K562 treated with DMSO at 1 percent for 48 hours (cell line): ENCODE results near the gene SNCA. TPM values are rescaled to one million over a fixed set of nuclear protein-coding genes. Genes with fewer than 3 reads are reported as not detected.

Source experiments
- total RNA-seq: library from RNA; unstranded; fragments of 300-600 nt; gene quantifications from 2 replicates; pipeline ENCODE4 v1.2.3, GENCODE V29; 2022; ENCODE audit warnings: low replicate concordance; ENCODE audit errors: extremely low read depth

Gene SNCA
- not detected in 2 replicates for total RNA-seq

DNA sequence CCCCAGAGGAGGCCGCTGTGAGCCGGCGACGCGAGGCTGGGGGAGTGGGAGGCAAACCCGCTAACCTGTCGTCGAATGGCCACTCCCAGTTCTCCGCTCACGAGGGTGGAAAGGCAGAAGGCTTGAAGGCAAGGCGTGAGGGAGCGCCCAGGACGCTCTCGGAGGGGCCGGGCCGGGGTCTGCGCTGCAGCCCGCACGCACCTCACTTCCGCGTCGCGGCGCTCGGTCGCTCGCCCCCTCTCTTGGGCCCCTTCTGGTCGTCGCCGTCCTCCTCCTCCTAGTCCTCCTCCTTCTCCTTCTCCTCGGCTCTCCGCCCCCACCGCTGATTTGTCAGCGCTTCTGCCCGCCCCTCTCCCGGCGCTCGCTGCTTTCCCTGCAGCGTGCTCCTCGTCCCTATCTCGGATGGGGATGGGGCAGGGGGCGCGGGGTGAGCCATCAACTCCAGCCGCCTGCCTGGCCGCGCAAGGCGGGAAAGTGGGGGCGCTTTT lies at the start of gene SNCA:
TSS of gene SNCA (minus strand) at position 265 of the 488 bp plus-strand sequence. CDS start 1,494 bp downstream, outside the sequence.

Other genes starting within 250 kb of the SNCA start
- gene MMRN1, start 57.7 kb upstream of the SNCA start, total RNA-seq = not detected in 2 replicates